Stimulated activated CD8-positive, alpha-beta memory T cell treated with anti-CD3 and anti-CD28 coated beads, Interleukin-7, amount 100 ng/mL, for 24 hours (primary cell): ENCODE data around the gene MS4A18.
"Not testable (repeated sequence)": the region's sequence is repeated elsewhere in the genome, so short reads cannot be mapped to it uniquely, and the experiment has no call there.

ENCODE experiments used
- DNase-seq: peaks from one replicate; pipeline ENCODE4 v3.0.0-alpha.2; 2020; ENCODE audit warnings: low read depth

MS4A18 gene

DNA sequence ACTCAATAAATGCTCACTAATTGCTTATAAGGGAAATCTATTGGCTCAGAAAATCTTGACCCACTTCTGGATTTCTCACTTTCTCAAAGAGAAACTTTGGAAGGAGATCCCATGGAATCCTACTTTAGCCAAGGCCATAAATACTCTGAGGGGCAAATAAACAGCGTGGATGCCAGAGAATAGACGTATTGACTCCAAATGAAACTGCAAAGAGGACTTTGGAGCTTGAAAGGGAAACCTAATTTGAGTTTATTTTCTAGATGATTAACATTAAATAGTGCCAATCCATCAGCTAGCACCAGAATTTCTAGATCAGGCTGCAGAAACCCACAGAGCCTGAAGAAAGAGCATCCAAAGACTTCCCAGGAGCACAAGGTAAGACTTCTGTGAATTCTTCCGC lies at the start of gene MS4A18:
MS4A18 (plus strand) TSS at position 301 of the 400 bp plus-strand sequence.
- no peak for DNase-seq

DNA sequence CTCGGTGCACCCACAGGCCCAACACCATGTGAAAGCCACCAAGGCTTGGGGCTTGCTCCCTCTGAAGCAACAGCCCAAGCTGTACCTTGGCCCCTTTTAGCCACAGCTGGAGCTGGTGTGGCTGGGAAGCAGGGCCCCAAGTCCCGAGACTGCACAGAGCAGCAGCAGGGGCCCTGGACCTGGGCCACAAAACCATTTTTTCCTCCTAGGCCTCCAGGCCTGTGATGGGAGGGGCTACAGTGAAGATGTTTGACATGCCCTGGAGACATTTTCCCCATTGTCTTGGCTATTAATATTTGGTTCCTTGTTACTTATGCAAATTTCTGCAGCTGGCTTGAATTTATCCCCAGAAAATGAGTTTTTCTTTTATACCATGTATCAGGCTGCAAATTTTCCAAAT lies 46.3 kb upstream of the MS4A18 start:
- DNase-seq: not testable (repeated sequence)

DNA sequence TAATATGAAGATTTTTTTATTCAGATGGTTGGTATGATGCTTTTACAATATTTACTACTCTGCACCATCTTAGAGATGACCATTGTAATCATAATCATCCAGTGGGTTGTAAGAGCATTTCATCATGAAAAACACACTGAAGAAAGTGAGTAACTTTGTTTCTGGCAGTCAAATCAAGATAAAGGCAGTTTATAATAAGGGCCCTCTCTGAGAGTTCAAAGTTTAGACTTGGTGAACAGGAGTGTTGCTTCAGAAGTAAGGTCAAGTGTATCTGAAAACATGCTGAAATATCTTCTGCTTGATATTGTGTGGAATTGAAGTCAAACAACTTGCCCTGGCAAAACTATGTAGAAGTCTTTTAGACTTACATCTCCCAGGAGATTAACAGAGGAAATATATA lies 44.6 kb upstream of the MS4A18 start:
- no peak for DNase-seq

DNA sequence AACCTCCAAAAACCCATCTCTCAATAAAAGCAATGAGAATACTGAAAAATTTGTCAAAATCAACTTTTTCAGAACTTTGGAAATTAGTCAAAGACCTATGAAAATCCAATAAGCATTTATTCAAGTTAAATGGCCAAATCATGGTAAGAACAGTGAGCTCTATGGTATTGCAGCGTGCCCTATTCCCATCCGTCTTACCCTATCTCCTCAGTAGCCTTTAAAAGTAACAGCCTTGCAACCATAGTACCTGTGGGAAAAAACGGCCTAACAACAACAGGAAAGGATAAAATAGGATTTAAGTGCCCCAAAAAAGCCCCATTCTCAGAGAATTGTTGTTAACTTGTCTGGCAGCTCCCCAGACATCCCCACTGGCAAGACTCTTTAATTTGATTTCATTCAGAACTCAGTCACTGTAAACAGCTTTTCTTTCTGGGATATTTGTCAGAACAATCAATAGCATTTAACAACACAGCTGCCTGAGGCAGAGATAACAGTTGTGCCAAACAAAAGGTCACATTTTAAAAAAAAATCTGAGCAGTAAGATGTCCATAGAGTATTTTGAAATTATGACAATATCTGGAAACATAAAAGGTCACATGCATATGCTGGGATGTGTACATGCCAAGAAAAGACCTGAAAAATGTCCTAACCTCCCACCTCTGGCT lies 43.9 kb upstream of the MS4A18 start:
- no peak for DNase-seq

DNA sequence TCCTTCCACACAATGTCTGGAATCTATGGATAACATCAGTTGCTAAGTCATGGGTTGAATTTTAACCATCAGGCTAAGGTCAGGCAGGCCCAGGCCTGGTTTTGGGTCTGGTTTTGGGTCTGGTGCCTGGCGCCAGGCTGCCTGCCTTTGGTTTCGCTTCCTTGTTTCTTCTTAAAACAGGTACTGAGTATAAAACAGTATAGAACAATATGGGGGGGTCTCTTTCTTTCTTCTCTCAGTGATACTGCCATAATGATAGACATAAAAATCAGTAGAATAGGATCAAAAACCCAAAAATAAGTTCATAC lies 40.0 kb upstream of the MS4A18 start:
- not testable (repeated sequence) for DNase-seq

DNA sequence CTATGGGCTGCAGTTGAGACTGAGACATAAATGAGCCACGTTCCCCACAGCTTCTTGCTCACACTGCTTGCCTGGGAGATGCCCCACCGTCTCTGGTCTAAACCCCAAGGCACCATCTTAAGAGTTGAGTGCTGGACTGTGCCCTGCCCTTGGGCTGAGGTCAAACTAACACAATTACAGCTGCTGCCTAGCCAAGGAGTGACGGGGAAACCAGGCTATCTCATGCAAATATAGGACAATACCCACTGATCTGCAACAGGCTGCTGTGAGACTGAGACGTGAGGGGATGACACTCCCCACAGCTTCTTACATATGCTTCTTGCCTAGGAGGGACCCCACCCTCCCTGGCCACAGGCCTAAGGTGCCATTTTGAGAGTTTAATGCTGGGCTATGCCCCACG lies 32.9 kb upstream of the MS4A18 start:
- DNase-seq: no peak

DNA sequence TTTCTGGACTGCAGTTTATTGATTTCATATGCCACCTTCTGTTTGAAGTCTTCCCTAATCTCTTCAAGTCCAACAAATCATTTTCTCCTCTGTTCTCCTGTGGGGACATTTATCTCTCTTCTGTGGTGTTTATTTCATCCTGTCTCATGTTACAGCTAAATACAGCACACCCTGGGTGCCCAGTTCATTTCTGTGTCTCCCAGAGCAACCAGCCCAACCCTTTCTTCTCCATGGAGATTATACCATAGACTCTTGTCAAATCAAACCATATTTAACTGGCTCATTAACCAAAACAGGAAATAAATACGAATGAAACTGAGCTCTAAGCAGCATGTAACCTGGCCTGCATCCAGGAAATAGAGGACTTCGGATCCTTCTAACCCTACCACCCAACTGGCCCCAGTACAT lies 25.2 kb upstream of the MS4A18 start, which contains the start of gene MS4A8:
MS4A8 (plus strand) TSS at position 329 of the 408 bp plus-strand sequence. CDS start 1,249 bp downstream, outside the sequence.
- no peak for DNase-seq

DNA sequence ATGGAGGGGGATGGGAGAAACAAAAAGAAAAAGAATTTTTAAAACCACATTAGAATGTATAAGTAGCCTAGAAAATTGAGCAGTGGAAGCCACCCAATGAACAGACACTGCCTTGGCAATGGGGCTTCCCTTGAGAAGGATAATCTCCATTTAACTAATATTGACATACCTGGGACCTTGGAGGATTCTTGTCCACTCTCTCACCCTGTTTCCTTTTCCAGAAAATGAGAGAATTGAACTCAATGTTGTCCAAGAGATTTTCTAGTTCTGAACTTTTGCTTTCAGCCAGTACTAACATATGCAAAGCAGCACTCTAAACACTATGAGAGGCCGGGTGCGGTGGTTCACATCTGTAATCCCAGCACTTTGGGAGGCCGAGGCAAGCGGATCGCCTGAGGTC lies 24.6 kb upstream of the MS4A18 start:
- no peak for DNase-seq

DNA sequence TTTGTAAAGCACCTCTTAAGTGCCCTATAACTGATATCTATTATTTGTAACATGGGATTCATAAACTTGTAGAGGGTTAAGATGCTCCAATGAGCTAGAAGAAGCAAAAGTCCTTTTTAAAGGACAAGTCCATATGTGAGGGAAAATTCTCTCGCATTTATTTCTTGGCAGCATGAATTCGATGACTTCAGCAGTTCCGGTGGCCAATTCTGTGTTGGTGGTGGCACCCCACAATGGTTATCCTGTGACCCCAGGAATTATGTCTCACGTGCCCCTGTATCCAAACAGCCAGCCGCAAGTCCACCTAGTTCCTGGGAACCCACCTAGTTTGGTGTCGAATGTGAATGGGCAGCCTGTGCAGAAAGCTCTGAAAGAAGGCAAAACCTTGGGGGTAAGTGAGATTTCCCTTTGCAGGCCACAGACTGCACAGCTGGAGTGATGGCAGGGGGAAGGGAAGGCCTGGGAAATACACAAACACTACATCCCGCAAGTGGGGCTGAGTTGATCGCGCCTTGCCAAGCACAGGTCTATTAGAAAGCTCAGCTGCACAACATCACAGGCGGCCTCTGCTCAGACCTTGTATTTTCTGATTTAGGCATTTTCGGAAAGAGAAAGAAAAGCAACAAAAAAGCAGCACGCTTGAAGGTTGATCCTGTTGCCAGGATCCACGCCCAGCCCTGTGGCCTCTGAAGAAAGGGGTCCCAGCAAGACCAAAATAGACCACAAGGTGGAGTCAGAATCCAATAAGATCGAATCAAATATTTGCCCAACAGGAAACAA lies 23.6 kb upstream of the MS4A18 start:
- DNase-seq: no peak

DNA sequence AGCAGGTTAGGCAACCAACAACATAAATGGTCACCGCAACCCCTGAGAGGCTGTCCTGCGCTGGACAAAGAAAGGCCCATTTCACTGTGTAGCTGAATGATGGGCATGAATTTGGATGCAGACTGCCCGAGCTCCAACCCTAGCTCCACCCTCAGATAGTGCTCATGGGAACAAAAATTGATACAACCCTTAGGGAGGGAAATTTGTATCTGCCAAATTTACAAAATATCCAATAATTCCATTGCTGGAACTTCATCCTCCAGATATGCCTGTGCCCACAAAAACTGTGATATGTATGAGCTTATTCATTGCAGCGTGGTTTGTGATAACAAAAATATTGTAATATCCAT lies 23.1 kb upstream of the MS4A18 start:
- DNase-seq: no peak

DNA sequence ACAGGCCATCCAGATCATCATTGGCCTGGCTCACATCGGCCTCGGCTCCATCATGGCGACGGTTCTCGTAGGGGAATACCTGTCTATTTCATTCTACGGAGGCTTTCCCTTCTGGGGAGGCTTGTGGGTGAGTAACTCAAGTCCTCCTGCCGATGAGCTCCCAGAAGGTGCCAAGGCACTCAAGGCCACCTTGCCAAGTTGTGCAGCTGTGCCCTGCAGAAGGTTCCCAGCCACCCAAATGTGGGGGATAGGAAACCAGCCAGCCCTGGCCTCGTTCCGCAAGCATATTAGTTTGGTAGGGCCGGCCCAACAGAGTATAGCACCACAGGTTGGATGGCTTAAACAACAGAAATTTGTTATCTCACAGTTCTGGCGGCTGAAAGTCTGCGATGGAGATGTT lies 21.1 kb upstream of the MS4A18 start:
- no peak for DNase-seq

DNA sequence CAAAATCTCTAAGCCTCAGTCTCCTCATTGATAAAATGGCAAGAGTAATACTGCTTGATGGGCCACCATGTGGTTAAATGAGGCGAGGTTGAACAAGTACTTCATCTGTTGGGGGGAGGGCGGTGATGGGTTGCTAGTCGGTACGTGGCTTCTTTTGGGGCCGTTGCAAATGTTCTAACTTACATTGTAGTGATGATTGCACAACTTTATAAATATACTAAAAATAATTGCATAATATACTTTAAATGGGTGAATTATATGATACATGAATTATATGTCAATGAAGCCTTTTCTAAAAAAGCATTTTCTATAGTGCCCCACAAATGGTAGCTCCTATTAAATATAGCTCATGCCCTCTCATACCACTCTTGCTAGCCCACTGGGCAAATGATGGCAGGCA lies 18.6 kb upstream of the MS4A18 start:
- no peak for DNase-seq

DNA sequence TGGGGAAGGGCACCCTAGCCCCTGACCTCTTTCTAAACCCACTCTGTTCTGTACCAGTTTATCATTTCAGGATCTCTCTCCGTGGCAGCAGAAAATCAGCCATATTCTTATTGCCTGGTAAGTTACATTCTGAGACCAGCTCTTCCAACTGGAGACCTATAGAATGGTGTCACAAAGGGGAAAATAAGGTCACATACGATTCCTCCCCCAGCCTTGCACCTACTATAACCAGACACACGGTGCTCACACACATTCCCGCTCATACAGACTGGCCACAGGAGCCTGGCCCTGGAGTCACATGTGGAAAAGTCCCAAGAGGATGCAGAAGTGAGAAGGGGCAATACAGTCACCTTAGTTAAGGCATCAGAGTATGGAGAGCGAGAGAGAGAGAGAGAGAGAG lies 17.6 kb upstream of the MS4A18 start:
- DNase-seq: no peak

DNA sequence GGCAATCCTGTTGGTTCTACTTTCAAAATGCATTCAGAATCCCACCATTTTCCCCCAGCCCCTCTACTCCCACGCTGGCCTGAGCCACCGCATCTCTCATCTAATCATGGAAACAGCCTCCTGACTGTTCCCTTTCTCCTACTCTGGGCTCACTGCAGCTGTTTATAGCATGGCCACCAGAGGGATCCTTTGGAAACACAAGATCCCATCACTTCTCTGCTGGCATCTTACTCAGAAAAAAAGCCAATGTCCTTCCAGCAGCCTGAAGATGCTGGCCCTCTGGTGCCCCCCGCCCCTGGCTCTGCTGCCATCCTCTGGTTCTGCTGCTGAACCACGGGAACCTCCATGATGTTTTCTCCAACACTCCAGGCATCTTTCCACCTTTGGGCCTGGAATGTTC lies 14.0 kb upstream of the MS4A18 start:
- DNase-seq: no peak

DNA sequence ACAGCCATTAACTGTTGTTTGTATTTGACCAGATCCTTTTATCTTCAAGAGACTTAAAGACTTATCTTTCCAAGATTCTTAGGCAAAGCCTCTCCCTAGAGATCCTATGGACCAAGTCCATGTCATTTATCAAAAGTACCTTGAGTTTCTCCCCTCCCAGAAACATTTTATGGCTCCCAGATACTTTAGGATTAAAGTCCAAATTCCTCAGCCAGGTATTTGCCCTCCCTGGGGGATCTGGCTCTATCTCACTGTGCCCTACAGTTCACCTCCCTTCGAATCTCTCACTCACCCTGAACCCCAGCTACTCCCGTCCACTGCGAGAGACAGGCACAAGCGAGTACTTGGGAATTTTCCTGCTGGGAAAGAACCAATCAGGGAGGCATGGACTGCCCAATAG lies 13.2 kb upstream of the MS4A18 start:
- DNase-seq: no peak

DNA sequence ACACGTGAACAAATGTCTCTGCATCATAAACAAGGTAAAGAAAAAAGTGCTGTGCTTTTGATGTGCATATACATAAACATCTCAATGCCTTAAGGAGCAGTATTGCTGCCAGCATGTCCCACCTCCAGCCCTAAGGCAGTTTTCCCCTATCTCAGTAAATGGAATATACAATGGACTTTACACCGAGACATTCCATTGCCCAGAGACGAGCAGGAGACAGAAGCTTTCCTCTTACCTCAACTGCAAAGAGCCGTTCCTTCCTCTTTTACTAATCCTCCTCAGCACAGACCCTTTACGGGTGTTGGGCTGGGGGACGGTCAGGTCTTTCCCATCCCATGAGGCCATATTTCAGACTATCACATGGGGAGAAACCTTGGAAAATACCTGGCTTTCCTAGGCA lies 11.1 kb upstream of the MS4A18 start:
- not testable (repeated sequence) for DNase-seq

DNA sequence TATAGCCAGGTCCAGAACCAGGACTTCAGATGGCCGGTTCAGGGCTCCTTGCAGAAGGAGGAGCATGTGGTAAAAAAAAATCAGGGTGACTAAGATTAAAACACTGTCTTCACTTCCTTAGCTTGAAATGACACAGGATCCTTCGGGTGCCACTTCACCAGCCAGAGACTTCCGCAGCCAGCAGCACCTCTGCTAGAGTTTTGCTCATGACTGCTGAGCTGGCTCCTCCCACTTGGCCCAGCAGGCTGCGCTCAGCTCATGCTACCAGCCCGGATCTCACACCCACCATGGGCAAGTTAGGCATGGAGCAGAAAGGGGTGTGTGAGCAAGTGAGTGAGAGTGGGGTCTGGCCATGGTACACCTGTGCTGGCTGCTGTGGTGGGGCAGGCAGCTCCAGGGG lies 6.6 kb upstream of the MS4A18 start:
- DNase-seq: no peak

DNA sequence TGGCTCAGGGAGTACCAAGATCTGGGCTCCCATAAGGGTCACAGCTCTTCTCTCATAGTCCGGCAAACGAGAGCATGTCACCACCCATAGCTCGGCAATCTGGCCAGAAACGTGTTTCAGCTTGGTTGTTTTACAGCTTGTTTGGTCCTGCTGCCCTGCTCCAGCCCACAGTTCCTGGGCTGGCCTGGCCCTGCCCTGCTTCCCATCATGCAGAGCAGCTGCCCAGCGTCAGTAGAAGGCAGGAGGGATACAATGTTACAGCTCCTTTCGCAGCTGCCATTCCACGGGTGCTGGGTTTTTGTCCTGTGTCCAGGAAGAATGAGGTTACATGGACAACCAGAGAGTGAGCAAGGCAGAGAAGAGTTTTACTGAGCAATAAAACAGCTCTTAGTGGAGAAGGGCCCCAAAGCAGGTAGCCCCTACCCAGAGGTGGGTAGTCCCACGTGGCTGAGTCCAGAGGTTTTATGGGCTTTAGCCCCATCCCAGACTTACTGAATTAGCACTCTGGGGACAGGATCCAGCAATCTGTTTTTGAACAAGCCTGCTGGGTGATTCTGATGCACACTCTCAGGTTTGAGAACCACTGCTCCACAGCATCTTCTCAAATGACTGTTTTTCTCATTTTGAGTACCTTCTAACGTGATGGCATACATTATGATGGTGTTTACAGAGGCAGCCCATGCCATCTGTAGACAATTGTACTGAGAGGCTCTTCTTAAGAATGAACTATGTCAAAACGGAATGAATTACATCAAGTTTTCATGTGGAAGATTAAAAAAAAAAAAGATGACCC lies 5.8 kb upstream of the MS4A18 start:
- no peak for DNase-seq

DNA sequence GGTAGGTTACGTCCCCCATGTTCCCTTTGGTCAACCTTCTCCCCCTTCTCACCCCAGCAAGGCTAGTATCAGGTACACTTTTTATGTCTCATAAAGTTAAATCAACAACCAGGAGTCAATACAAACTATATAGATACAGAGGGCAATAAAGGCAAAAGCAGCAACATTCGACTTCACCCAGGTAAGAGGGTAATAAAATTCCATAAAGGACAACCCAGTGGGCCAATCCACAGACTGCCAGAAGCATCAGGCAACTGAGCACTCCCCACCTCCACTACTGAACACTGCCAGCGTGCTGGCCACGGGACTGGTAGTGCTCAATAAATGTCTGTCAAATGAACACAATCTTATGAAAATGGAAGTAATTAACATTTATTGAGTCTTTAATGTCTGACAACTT lies 5.1 kb upstream of the MS4A18 start:
- no peak for DNase-seq

DNA sequence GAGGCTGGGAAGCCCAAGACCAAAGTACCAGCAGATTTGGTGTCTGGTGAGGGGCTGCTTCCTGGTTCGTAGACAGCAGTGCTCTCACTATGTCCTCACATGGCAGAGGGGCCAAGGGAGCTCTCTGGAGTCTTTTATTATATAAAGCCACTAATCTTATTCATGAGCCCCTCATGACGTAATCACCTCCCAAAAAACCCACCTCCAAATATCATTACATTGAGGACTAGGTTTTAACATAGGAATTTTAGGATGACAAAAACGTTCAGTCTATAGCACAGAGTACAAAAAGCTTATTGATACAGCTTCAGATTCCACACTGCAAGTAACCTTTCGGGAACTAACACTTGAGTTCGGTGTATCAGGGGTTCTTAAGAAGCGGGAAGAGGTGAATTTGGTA lies 4.1 kb upstream of the MS4A18 start:
- DNase-seq: no peak

DNA sequence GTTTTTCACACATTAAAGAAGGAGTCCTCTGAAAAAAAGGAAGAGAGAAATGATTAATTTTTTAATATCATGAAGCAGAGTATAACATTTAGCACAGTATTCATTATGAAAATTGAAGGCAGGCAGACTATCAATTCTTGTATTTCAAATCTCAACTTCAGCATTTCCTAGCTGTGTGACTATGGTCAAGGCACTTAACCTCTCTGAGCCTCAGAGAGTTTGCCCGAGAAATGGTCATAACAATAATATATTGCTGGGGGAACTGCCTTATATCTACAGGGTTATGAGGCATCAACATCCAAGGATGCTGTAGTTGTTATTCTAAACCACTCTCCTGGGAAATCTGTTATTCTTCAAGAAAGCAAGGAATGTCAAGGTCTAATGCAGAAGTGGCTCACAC lies 1.1 kb downstream of the MS4A18 start:
- DNase-seq: no peak

DNA sequence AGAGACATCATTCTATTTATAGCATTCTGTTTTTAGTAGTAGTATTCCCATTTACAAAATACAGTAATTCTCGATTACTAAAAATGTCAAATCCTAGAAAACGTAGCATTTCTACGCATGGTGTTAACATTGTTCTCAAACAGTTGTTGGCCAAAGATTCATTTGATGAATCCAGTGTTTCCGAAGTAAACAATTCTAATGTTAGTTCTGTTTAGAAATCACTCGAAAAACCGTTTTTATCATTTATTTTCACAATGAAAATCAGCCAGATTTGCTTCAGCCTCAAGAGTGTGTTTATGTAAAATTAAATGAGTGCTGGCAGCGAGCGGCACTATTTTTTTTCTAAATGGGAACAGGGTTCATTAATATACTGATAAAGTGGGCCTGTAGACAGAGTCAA lies 7.1 kb downstream of the MS4A18 start:
- DNase-seq: no peak

DNA sequence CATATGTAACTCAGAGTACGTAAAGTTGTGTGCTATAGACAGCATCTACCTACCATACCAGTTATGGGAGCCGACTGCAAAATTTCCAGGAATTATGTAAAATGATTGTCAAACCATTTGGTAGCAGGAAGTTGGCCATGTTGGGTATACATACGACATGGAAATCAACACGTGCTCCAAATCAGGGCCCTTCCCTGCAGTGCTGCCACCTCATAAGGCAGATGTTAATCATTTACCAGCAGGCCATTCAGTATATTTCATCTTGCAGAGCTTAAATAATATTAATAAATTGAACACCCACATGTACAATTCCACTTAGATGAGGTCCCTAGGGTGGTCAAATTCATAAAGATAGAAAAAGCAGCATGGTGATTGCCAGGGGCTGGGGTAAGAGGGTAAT lies 9.8 kb downstream of the MS4A18 start:
- DNase-seq: no peak
